Neural cell (in vitro differentiated cells): Measurements from ENCODE around the gene NUP210L.

ENCODE experiments used
- CTCF ChIP-seq: fragments of 450-650 bp; IDR thresholded peaks from 2 replicates; pipeline ENCODE4 v1.5.1; 2014; ENCODE audit warnings: antibody characterized with exemption, mild to moderate bottlenecking, moderate library complexity; ENCODE audit not compliant: poor library complexity, severe bottlenecking
- POLR2AphosphoS5 ChIP-seq: IDR thresholded peaks from 2 replicates; pipeline ENCODE4 v1.6.1; 2012

GRCh38 chr1:154190550-154190949 lies 35.7 kb upstream of the NUP210L start:
- TF ChIP-seq CTCF, result no peak
- no peak for TF ChIP-seq POLR2AphosphoS5
